ENCODE results near the gene SNIP1. TPM values are rescaled to one million over a fixed set of nuclear protein-coding genes. Genes with fewer than 3 reads are reported as not detected.
"Not testable (repeated sequence)": the region's sequence is repeated elsewhere in the genome, so short reads cannot be mapped to it uniquely, and the experiment has no call there.

The SNIP1 gene
- total RNA-seq, 4 donors from 2014 or later: 9.0 to 46.9 (median 37.7) TPM

DNA sequence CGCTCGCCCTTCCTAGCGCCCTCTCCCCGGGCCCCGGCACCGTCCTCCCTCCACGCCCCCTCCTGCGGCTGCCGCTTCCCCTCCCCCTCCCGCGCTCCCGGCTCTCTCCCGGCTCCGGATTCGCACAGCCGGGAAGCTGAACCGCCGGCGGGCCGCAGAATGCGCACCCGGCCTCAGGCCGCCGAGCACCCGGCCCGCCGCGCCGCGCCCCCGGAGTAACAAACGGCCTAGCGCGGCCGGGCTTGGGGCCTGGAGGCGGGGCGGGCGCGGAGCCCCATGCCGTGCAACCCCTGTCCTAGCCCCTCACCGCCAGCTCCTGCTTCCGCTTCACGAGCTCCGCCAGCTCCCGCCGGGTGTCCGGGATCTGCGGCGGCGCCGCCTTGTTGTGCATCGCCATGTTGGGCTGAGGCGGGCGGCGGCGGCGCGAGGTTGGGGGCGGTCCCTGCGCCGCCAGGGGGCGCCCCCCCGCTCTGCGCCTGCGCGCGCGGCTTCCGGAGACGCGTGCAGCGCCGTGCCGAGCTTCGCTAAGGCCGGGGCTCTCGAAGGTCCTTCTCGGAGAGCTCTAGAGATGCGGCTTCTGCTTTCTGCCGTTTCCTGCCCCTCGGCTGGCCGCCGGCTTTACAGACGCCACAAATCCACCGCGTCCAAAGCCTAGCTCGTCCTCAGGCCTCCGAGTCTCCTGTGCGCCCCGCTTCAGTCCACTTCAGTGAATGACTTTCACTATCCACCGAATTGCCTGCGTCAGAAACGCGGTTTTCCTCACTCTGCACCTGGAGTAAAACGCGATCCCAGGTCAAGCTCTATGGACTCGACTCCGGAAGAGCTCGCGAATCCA is 39.5 kb downstream of the SNIP1 start, which contains the start of gene MEAF6:
TSS of gene MEAF6 (minus strand) at position 417 of the 835 bp plus-strand sequence. CDS start at position 397, 20 bp downstream.
- no peaks in the 10 kb centered on the region for H3K9me3 ChIP-seq
- peaks cover 0 to 25% (median 0%) of the 10 kb centered on the region in 3 donors for H3K36me3 ChIP-seq
- DNase-seq (ENCODE audit: low spot score in 2 of 2): peak; percentile 62 to 70
- H3K27ac ChIP-seq: peak within 1 kb of the TSS; percentile 76 to 96 (median 93)
- peaks cover 0 to 31% (median 8%) of the 10 kb centered on the region in 4 donors for H3K4me1 ChIP-seq
- TF ChIP-seq EP300 (IDR thresholded peaks at IDR 0.05) (peak in 1 of 2 donors; percentile 85), POLR2A (IDR thresholded peaks at IDR 0.05) (peak; percentile 58 to 66)
- TF ChIP-seq, protein P1, sequence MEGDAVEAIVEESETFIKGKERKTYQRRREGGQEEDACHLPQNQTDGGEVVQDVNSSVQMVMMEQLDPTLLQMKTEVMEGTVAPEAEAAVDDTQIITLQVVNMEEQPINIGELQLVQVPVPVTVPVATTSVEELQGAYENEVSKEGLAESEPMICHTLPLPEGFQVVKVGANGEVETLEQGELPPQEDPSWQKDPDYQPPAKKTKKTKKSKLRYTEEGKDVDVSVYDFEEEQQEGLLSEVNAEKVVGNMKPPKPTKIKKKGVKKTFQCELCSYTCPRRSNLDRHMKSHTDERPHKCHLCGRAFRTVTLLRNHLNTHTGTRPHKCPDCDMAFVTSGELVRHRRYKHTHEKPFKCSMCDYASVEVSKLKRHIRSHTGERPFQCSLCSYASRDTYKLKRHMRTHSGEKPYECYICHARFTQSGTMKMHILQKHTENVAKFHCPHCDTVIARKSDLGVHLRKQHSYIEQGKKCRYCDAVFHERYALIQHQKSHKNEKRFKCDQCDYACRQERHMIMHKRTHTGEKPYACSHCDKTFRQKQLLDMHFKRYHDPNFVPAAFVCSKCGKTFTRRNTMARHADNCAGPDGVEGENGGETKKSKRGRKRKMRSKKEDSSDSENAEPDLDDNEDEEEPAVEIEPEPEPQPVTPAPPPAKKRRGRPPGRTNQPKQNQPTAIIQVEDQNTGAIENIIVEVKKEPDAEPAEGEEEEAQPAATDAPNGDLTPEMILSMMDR (IDR thresholded peaks at IDR 0.05): peak; percentile 90 to 94 (median 90)
- peak within 1 kb of the TSS; percentile 56 to 71 (median 66) for H3K4me3 ChIP-seq
- 0% methylated on average over 65 to 68 of the region's 100 CpGs for WGBS, 2 donors
- no peaks in the 10 kb centered on the region for H3K27me3 ChIP-seq

DNA sequence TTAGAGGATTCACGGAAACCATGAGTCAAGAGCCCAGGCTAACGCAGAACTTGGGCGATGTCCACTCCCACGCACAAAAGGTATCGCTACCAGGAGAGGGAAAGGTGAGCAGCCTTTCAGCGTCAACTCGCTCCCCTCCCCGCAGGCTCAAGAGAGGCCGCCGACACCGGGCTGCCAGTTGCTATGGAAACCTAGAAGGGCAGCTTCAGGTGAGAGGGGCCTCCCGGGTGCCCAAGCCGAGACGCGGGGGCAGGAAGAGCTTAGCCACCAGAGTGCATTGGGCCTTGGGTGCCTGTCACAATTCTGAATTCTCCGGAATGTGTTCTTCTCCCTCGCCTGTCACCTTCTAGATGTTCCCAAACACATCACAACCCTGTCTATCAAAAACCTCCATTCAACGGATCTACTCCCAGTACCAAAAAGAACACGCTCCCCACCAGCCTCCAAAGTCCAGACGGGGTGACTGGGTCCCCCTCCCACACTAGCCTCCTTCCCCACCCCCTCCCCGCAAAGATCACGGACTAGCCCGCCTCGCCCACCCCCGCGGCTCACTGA is 40.2 kb downstream of the SNIP1 start:
- peaks cover 0 to 32% (median 0%) of the 10 kb centered on the region in 3 donors for H3K36me3 ChIP-seq
- 2 to 6% methylated on average over 25 to 26 of the region's 26 CpGs for WGBS, 2 donors
- H3K4me1 ChIP-seq: peaks cover 0 to 33% (median 8%) of the 10 kb centered on the region in 4 donors
- H3K9me3 ChIP-seq: no peaks in the 10 kb centered on the region
- DNase-seq (ENCODE audit: low spot score in 2 of 2): no peak
- H3K4me3 ChIP-seq: peak overlapping the region; percentile 56 to 71 (median 66)
- H3K27me3 ChIP-seq: no peaks in the 10 kb centered on the region
- H3K27ac ChIP-seq: peak overlapping the region; percentile 76 to 96 (median 93)
- TF ChIP-seq POLR2A (IDR thresholded peaks at IDR 0.05) (no peak), EP300 (IDR thresholded peaks at IDR 0.05) (no peak)
- TF ChIP-seq, protein P1 (IDR thresholded peaks at IDR 0.05): no peak

DNA sequence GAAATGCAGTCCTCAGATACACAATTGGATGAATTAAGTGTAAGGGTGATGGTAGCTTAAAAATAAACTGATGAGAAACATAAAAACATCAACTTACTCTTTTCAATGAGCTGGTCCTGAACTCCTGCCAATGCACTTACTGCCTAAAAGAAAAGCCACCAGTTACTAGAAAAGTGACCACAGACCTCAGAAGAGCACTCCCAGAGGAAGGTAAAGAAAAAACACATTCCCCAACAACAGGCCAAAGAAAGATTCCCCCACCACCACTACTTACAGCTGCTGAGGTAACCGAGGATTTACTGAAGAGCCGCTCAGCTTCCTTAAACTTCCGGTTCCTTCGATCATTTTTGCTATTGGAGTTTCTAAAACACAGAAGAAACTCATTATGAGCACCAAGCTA is 44.9 kb downstream of the SNIP1 start:
- DNase-seq (ENCODE audit: low spot score in 2 of 2): no peak
- Histone ChIP-seq H3K4me3 (no peak overlapping the region), H3K27me3 (no peaks in the 10 kb centered on the region), H3K9me3 (no peaks in the 10 kb centered on the region), H3K4me1 (peaks cover 0 to 27% (median 7%) of the 10 kb centered on the region in 4 donors), H3K36me3 (peaks cover 0 to 74% (median 0%) of the 10 kb centered on the region in 3 donors), H3K27ac (no peak overlapping the region)
- WGBS, 2 donors: 78 to 89% methylated on average over 4 of the region's 4 CpGs
- TF ChIP-seq EP300 (IDR thresholded peaks at IDR 0.05): no peak
- TF ChIP-seq, protein P1 (IDR thresholded peaks at IDR 0.05): no peak
- TF ChIP-seq POLR2A (IDR thresholded peaks at IDR 0.05): no peak

DNA sequence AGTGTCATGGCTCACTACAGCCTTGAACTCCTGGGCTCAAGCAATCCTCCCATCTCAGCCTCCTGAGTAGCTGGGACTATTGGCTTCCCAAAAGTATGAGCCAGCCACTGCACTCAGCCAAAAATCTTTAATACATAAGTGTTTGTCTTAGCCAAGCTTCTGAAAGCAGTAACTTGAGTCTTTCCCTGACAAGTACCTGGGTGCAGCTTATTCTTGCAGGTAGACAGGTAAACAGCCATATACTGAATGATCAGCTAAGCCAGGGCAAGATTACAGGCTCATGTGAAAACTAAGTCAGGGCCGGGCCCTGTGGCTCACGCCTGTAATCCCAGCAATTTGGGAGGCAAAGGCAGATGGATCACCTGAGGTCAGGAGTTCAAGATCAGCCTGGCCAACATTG is 47.4 kb downstream of the SNIP1 start:
- no peak for DNase-seq (ENCODE audit: low spot score in 2 of 2)
- TF ChIP-seq EP300 (IDR thresholded peaks at IDR 0.05): no peak
- TF ChIP-seq, protein P1 (IDR thresholded peaks at IDR 0.05): no peak
- no peak for TF ChIP-seq POLR2A (IDR thresholded peaks at IDR 0.05)
- Histone ChIP-seq H3K27me3 (no peaks in the 10 kb centered on the region), H3K27ac (no peak overlapping the region), H3K4me3 (no peak overlapping the region), H3K9me3 (no peaks in the 10 kb centered on the region), H3K36me3 (peaks cover 0 to 74% (median under 1%) of the 10 kb centered on the region in 3 donors), H3K4me1 (peaks cover 0 to 6% (median 0%) of the 10 kb centered on the region in 4 donors)
- 77 to 100% methylated on average over 2 of the region's 2 CpGs for WGBS, 2 donors

DNA sequence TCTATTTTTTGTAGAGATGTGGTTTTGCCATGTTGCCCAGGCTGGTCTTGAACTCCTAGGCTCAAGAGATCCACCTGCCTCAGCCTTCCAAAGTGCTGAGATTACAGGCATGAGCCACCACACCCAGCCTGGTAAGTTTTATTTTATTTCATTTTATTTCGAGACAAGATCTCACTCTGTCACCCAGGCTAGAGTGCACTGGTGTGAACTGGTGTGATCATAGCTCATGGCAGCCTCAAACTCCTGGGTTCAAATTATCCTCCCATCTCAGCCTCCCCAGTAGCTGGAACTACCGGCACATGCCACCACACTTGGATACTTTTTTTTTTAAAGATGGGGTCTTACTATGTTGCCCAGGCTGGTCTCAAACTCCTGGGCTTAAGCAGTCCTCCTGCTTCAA is 51.3 kb downstream of the SNIP1 start:
- not testable (repeated sequence) for DNase-seq (ENCODE audit: low spot score in 2 of 2); H3K4me3 ChIP-seq; H3K27ac ChIP-seq; H3K9me3 ChIP-seq; H3K27me3 ChIP-seq
- H3K36me3 ChIP-seq: peaks cover 0 to 74% (median 19%) of the 10 kb centered on the region in 3 donors
- H3K4me1 ChIP-seq: peaks cover 0 to 10% (median 5%) of the 10 kb centered on the region in 4 donors
- 96 to 98% methylated on average over 2 of the region's 2 CpGs for WGBS, 2 donors

All from tibial nerve (tissue), 4 donors.